Stimulated activated CD8-positive, alpha-beta memory T cell treated with anti-CD3 and anti-CD28 coated beads, Interleukin-12 subunit alpha, Interleukin-12 subunit beta, amount 100 ng/mL, for 24 hours (primary cell): Measurements from ENCODE around the gene ANO6.
"Not testable (repeated sequence)": the region's sequence is repeated elsewhere in the genome, so short reads cannot be mapped to it uniquely, and the experiment has no call there.

Experiments
- DNase-seq: peaks from one replicate; pipeline ENCODE4 v3.0.0-alpha.2; 2020; ENCODE audit errors: extremely low read depth

The ANO6 gene

GRCh38 chr12:45342848-45343247, 127.0 kb downstream of the ANO6 start:
- no peak for DNase-seq

- no peak for DNase-seq
These were observed 127.6 kb downstream of the ANO6 start for GRCh38 chr12:45343269-45344051.

- DNase-seq, result no peak
These were observed 132.4 kb downstream of the ANO6 start for GRCh38 chr12:45348311-45348710.

- no peak for DNase-seq
These were observed 133.1 kb downstream of the ANO6 start for GRCh38 chr12:45348986-45349385.

- no peak for DNase-seq
These were observed 134.0 kb downstream of the ANO6 start for GRCh38 chr12:45349916-45350315.

- DNase-seq, result no peak
These were observed 135.0 kb downstream of the ANO6 start for GRCh38 chr12:45350861-45351260.

- DNase-seq, result no peak
These were observed 136.2 kb downstream of the ANO6 start for GRCh38 chr12:45351921-45352670.

- no peak for DNase-seq
These were observed 138.0 kb downstream of the ANO6 start for GRCh38 chr12:45353944-45354343.

GRCh38 chr12:45354399-45354798, 138.5 kb downstream of the ANO6 start:
- DNase-seq, result no peak

GRCh38 chr12:45355730-45356129, 139.8 kb downstream of the ANO6 start:
- DNase-seq, result no peak

- no peak for DNase-seq
These were observed 141.1 kb downstream of the ANO6 start for GRCh38 chr12:45356822-45357538.

GRCh38 chr12:45357539-45358417, 141.9 kb downstream of the ANO6 start:
- no peak for DNase-seq

- no peak for DNase-seq
These were observed 146.4 kb downstream of the ANO6 start for GRCh38 chr12:45362291-45362690.

GRCh38 chr12:45363903-45364302, 148.0 kb downstream of the ANO6 start:
- DNase-seq, result no peak

- DNase-seq, result no peak
These were observed 153.1 kb downstream of the ANO6 start for GRCh38 chr12:45368841-45369489.

- no peak for DNase-seq
These were observed 161.9 kb downstream of the ANO6 start for GRCh38 chr12:45377815-45378214.

GRCh38 chr12:45379261-45379660, 163.4 kb downstream of the ANO6 start:
- DNase-seq, result no peak

GRCh38 chr12:45381351-45381750, 165.5 kb downstream of the ANO6 start:
- no peak for DNase-seq

- no peak for DNase-seq
These were observed 172.7 kb downstream of the ANO6 start for GRCh38 chr12:45388545-45388944.

- DNase-seq, result no peak
These were observed 173.5 kb downstream of the ANO6 start for GRCh38 chr12:45389426-45389825.

GRCh38 chr12:45397499-45397898, 181.6 kb downstream of the ANO6 start:
- not testable (repeated sequence) for DNase-seq
